VCaP (cell line): ENCODE measurements around the gene REPS1.

ENCODE experiments used
- H3K27ac ChIP-seq: fragments of 450-650 bp; 2 replicates; pipeline ENCODE4 v1.5.1; 2017
- CTCF ChIP-seq: fragments of 450-650 bp; conservative IDR thresholded peaks from 2 replicates; pipeline ENCODE4 v1.5.1; 2017; ENCODE audit warnings: mild to moderate bottlenecking, moderate library complexity

REPS1 gene

GRCh38 chr6:138865480-138866109, 122.5 kb downstream of the REPS1 start:
- TF ChIP-seq CTCF = no peak

GRCh38 chr6:138864343-138864890, 123.6 kb downstream of the REPS1 start:
- TF ChIP-seq CTCF = no peak

More at GRCh38 chr6:138865480-138866109, 122.5 kb downstream of the REPS1 start:
- H3K27ac ChIP-seq = no peak overlapping the region

GRCh38 chr6:138863321-138863720, 124.7 kb downstream of the REPS1 start:
- no peak overlapping the region for H3K27ac ChIP-seq
- no peak for TF ChIP-seq CTCF

More at GRCh38 chr6:138864343-138864890, 123.6 kb downstream of the REPS1 start:
- H3K27ac ChIP-seq = no peak overlapping the region

- no peak for TF ChIP-seq CTCF
- H3K27ac ChIP-seq = no peak overlapping the region
Measured at GRCh38 chr6:138862456-138862855, 125.6 kb downstream of the REPS1 start.

- H3K27ac ChIP-seq = no peak overlapping the region
- no peak for TF ChIP-seq CTCF
Measured at GRCh38 chr6:138857775-138858174, 130.3 kb downstream of the REPS1 start.

- no peak for TF ChIP-seq CTCF
- no peak overlapping the region for H3K27ac ChIP-seq
Measured at GRCh38 chr6:138856654-138857053, 131.4 kb downstream of the REPS1 start.
